Stimulated activated CD8-positive, alpha-beta memory T cell treated with anti-CD3 and anti-CD28 coated beads, Interleukin-2, amount 100 ng/mL, for 48 hours (primary cell): ENCODE data around the gene RBL2.
A peak's percentile ranks its signal among the peaks of the same experiment; 100 is the strongest.

ENCODE experiments used
- DNase-seq, 2 donors: peaks; one replicate each; pipeline ENCODE4 v3.0.0-alpha.2; 2020; ENCODE audit warnings: low read depth in 2 of 2

The RBL2 gene

DNA sequence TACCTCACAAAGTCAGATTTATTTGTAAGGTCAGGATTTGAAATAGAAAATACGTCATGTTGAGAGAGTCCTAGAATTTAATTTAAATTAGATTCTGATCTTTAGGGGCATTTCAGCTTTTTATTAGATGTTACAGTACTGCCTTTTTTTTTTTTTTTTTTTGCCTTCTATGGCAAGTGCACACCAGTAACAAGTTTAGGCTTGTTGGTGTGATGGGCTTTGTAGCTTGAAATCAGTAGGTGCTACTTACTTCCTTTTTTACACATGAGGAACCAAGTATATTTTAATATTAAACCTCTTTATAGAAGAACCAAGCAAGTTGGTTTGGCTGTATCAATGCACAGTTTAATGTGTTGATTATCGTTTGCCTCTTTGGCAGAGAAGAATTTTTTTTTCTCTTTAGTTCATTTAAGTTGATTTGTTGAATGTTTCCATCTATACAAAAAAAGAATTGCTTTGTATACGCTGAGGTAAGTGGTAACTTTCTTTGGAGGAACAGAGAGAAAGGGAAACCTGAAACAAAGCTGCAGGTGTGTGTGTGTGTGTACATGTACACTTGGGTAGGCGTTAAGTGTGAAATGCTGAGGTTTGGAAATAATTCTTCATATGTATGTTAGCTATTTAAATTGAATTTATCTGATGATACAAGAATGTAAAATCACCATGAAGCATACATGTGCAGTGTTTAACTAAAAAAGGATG lies 15.7 kb downstream of the RBL2 start:
- no peak for DNase-seq

DNA sequence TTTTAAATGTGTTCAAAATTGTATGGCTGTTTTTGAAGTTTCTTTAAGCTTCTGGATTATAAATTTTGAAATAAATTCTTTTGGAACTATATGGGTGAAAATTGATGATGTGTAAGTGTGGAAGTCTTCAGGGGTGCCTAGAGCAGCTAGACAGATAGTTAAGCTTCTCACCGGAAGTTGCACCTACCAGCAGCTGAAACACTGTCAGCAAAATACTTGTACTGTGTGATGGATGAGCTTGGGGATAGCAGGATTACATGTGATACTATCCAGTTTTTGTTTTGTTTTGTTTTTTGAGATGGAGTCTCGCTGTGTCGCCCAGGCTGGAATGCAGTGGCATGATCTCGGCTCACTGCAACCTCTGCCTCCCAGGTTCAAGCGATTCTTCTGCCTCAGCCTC lies 19.7 kb downstream of the RBL2 start:
- no peak for DNase-seq

DNA sequence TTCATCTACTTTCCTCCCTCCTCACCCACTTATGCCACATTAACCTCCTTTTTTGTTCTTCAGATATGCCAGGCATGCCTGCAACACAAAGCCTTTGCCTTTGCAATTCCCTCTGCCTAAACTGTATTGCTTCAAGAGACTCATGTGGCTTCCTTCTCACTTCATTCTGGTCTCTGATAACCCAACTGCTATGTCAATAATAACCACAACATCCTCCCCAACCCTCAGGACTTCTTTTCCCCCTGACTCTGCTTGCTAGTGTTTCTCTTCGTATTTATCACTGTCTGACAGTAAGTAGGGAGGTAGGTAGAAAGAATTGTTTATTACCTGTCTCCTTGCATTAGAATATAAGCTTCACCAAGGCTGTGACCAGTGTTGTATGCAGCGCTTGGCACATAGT lies 22.4 kb downstream of the RBL2 start:
- DNase-seq: no peak

DNA sequence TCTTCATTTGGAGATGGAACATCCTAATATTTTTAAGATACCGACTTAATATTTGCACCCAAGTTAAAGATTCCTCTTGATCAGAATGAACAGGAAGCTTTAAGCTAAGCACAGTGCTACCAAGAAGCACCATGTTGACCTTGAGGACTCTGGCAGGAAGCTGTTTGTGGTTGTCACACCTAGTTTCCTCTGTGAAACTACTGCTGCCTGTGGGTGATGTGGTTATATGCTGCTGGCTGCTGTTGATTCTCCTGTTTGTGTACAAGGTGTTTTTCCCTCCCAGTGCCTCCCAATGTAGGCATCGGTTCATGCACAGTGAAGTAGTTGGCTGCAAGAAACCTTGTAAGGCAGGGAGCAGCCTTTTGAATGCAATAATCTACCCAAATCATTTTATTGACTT lies 23.4 kb downstream of the RBL2 start:
- peak; percentile 27 to 41 for DNase-seq

DNA sequence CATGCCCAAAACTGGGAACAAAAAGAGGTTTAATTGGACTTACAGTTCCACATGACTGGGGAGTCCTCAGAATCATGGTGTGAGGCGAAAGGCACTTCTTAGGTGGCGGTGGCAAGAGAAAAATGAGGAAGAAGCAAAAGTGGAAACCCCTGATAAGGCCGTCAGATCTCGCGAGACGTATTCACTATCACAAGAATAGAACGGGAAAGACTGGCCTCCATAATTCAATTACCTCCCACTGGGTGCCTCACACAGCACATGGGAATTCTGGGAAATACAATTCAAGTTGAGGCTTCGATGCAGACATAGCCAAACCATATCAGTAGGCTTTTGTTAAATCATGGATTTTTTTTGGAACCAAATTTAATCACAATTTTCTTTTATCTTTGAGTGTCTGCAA lies 24.4 kb downstream of the RBL2 start:
- DNase-seq: no peak

DNA sequence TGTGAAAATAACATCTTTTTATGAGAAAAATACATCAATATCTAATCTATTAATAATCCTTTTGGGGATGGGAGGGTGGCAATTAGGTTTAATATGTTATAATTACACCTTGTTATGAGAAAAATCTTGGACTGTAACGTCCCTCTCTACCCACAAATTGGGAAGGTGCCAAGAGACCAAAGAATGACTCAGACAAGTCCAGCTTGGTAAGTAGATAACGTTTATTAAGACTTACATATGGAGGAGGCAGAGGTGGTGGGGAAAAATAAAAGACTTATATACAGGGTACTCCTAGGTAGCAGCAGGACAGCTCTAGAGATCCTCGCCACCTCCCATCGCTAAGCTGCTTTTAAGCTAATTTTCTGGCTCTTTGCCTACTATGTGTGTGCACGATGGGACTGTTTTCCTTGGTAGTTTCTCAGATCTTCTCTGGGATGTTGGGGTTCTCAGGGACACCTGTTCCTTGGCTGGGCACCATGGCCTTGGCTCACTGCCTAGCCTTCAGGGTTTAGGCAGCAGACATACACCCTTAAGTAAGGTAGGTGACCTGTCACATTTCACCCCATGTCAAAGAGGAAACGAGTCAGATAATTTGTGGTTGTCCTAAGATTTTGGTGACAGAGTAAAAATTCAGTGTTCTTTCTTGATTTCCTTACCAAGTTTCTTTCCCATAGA lies 31.5 kb downstream of the RBL2 start:
- DNase-seq: no peak

DNA sequence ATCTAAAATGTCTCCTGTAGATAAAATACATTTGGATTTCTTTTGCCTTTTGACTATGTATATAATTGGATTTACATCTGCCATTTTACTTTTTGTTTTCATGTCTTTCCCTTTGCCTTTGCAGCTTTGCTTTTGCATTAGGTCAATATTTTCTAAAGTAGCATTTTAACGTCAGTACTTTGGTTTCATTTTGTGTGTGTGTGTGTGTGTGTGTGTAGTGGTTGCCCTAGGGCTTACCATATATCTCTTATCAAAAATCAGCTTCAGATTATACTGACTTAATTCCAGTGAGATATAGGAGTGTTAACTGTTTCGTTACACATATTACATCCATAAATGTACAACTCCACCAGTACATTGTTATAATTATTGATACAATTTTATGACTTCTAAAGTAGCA lies 42.6 kb downstream of the RBL2 start:
- no peak for DNase-seq

DNA sequence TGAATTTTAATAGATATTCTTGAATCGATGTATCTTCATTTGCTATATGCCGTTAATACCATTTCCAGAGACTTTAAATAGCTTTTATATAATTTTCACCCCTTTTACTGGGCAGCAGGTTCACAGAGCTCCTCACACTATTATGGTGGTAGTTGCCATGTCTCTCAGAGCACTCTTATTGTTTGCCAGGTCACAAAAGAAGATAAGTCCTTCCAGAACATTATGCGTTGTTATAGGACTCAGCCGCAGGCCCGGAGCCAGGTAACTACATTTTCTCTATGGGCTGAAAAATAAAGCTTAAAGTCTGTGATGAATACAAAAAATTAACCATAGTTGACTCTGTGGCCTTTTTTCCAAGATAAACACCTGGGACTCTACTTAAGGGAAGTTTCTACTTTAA lies 44.7 kb downstream of the RBL2 start:
- no peak for DNase-seq

DNA sequence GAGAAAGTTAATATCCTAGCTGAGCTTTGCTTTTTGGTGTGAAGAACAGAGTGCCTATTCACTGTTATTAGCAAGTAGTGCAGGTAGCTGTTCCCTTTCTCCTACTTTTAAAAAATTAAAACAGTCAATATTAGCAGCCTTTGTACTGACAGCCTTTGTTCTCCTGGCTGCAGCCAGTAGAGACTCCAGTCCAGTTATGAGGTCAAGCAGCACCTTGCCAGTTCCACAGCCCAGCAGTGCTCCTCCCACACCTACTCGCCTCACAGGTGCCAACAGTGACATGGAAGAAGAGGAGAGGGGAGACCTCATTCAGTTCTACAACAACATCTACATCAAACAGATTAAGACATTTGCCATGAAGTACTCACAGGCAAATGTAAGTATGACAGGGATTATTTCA lies 46.1 kb downstream of the RBL2 start:
- no peak for DNase-seq

DNA sequence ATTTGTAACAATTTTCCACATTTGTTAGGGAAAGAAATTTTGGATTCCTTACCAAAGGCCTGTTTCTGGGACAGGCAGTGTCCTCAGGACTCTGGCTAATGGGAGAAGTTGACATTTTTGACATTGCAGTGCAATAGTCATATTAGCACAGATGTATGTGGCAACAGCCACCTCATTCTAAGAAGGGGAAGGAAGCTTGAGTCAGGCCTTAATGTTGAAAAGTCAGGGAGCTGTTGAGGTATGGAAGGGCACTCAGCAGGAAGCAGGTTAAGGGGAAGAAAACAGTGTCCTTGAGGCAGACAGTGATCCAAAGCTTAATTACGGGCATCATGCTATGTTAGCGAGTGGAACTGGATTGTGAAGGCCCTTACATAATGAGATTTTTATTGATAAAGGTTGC lies 47.9 kb downstream of the RBL2 start:
- no peak for DNase-seq

DNA sequence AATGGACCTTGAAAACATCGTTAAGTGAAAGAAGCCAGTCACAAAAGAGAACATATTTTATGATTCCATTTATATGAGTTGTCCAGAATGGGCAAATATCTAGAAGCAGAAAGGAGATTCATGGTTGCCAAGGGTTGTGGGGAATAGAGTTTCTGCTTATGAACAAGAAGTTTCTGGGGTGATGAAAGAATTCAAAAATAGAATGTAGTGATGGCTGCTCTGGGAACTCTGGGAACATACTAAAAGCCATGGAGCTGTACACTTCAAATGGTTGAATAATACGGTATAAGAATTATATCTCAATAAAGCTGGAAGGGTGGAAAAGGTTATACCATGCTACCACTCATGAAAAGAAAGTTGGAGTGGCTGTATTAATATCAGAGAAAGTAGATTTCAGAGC lies 50.3 kb downstream of the RBL2 start:
- no peak for DNase-seq

DNA sequence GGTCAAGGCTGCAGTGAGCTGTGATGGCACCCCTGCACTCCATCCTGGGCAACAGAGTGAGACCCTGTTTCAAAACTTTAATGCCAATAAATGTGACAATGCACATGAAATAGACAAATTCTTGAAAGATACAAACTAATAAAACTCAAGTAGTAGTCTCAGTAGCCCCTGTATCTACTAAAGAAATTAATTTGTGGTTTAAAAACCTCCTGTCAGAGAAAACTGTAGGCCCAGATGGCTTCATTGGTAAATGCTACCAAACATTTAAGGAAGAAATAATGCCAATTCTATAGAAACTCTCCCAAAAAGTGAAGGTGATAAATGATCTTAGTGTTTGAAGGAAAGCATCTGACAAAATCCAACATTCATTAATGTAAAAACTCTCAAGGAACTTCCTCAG lies 52.0 kb downstream of the RBL2 start:
- no peak for DNase-seq

DNA sequence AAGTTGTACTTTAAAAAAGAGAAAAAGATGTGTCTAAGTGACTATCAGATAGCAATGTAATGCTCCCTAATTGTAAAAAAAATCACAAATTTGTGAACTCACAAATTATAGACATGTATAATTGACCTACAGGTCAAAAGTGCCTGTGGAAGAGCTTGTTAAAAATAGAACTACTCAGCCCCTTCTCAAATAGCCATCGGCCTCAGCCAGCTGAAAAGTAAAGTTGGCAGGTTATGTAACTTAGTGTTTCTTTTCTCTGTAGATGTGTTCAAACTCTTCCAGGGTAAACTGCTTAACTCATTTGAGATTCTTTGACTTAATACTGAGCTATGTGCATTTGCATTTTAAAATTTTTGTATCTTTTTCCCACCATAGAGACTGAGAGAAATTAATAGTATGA lies 55.5 kb downstream of the RBL2 start:
- no peak for DNase-seq

DNA sequence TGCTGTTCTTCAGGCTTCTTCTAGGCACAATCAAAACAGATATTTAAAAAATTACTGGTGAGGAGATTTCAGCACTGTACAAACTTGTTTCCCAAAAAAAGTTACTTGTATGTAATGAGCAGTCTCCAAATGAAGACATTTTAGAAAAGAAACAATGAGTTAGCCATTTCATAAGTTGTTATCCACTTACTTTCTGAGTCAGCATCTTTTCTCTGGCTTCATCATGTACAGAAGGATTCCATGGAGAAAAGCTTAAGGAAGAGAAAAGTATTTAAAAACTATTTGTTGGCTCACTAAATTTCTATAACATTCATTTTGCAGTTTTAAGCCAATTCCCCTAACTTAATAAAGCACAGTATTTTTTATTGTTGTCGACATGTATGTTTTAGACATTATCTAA lies 58.2 kb downstream of the RBL2 start:
- no peak for DNase-seq

DNA sequence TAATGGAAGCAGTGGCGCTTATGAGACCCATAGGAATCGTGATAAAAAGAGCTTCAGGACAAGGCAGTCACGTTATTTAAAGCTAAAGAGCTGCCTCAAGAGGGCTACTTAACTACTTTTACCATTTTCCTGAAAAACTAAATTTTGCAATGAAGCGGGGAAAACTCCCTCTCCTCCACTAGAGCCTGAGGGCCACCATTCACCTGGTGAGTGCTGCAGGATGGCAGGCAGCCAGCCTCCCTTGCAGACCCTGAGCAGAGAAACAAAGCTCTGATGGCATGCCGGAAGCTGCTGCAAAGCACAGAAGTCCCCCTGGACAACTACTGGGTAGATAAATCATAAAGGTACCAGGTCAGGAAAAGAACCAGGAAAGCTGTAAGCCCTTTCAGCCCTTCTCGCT lies 60.4 kb downstream of the RBL2 start:
- DNase-seq: no peak

DNA sequence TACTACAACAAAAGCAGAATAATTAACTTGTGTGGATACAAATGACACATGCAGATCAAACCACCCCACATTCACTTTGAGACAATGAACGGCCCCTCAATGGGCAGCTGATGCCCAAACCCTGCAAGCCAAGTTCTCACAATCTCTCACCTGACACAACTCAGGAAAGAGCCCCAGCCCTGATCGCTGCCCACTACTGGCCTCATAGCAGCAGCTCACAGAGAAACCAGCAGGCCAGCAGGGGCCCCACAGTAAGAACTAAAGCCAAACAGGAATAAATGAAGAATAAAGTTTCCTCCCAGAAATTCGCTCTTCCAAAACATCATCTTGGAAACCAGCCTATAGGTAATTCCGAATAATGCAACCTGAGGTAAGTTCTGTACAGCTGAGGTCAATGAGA lies 61.1 kb downstream of the RBL2 start:
- DNase-seq: no peak

DNA sequence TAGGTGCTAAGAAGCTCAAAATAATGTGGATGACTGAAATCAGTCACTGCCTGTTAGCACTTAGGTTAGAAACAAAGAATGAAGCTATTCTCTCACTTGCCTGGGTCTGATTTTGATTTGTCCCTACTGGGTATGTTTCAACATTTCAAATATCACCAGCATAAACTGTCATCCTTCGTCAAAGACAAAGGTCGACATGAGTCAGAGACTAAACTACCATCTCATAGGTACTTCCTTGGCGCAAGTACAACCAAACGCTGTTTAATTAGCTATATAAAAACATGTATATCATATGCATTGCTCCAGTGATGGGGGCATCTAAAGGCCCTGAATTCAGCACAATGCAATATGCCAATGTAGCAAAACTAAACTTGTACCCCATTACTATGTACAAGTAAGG lies 64.7 kb downstream of the RBL2 start:
- no peak for DNase-seq

DNA sequence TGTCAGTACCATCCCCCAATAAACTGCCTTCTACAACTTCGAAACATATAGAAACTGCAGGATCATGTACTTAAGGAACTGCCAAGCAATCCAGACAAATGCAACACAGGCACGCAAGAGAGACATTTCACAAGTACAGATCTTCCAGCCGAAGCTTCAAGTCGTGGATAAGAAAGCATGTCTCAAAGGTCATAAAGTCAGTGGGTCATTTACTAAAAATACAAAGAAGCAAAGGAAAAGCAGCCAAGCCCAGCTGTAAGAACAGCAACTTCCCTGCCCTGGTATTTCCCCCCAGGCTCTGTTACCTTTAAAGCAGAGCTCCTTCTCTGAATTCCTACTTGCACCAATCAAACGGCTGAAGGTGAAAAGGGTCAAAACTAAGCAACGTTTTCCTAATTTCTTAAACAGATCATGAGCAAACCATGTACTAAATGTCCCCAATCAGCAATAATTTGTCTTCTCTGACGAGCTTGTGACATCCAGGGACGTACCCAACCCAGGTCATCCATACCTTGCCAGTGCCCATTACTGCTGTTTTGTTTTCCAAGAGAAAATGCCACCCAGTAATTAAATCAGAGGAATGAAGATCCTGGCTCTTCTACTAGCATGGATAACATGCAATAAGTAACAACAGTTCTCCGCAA lies 67.1 kb downstream of the RBL2 start:
- DNase-seq: no peak

DNA sequence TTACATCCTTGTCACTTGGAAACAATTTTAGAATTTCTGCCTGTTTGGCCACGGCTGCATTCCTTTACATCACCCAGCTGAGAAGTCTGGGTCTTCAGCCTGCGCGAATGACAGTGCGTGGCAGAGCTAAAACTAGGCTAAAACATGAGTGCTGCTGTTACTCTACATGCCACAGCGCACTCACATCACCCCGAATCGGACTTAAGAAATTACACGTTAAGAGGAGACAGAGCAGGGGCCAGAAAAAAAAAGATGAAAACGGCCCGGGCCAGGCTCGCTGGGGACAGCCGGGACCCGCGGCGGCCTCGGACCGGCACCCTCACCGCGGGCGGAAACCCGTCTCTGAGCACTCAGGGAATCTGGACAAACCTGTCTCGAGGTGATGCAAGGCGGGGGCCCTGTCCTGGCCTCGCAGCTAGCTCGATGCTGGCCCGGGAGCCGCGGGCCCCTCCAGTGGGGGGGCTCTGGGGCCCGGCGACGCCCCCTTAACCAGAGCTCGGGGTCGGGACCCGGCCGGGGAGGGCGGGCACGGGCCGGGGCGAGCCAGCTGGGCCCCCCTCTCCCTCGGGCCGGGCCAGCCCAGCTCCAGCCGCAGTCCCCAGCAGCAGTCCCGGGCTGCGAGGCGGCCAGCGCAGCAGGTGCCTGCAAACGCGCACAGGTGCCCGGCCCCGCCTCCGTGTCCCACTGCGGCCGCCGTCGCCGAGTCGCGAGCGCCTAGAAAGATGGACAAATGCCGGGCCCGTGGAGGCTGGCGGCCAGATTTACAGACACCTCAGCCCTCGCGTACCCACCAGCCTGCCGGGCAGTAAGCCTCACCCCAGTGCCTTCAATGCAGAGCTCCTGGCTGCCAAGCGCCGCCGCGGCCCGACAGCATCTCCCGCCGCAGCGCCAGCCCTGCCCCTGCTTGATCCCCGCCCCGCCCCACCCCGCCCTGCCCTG lies 68.3 kb downstream of the RBL2 start, which contains the start of gene AKTIP:
Gene AKTIP, minus strand, starts transcription at position 879 of the 939 bp plus-strand sequence. CDS start 2,950 bp downstream, outside the sequence.
- DNase-seq: peak; percentile 54 to 57

DNA sequence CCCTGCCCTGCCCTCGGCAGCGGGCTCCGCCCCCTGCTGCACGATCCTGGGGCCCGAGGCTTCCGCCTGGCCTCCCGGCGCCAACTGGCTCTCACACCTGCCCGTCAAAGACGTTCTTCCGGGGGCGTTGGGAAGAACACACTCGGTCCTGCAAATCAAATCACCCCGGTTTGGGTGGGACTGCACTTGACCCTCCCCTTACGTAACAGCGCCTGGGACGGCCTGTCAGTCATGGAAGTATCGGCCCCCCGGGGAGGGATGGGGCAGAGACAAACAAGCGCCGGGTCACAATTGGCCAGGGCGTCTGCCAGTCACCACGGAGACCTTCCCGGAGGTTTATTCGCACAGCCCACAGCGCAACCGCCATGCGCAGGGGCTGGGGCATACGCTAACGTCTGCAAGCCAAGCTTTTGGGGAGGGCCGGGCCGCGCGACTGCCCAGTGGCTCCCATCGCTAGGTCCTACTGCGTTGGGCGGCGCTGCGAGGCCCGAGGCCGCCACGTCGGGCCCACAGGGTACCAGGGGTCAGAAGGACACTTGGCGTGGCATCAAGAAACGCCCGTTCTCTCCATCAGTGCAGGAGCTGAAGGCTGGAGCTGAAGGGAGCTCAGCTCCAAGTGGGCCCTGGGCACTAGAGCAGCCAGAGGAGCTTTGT lies 69.1 kb downstream of the RBL2 start:
- peak; percentile 97 to 99 for DNase-seq

DNA sequence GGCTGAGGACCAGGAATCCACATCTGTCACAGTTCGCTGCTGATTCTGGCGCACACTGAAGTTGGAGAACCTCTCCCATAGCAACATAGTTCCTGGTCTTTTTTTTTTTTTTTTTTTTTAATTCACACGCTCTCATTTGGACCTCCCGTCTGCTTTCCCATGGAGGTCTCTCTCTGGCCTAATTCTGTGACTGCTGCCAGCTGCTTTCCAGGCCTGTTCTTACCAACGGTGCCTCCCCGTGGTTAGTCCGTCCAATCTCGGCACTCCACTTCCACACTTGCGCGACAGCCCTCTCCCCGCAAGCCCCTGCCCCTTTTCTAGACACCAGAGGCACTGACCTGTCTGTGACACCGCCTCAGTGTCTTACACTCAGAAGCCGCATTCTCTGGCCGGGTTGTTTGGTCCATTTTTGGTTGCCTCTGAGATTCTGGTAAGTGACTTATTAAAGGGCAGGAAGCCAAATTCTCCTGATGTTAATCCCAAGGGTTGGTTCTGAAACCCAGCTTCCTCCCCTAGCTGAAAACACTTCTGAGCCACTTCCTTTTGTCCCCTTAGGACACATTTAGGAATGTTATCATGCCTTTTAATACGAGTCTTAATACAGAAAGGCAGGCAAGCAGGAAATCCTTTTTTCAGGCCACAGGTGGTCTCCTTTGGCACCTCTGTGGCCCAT lies 69.9 kb downstream of the RBL2 start:
- no peak for DNase-seq
